ENCODE measurements around the gene DLGAP1.

DNA sequence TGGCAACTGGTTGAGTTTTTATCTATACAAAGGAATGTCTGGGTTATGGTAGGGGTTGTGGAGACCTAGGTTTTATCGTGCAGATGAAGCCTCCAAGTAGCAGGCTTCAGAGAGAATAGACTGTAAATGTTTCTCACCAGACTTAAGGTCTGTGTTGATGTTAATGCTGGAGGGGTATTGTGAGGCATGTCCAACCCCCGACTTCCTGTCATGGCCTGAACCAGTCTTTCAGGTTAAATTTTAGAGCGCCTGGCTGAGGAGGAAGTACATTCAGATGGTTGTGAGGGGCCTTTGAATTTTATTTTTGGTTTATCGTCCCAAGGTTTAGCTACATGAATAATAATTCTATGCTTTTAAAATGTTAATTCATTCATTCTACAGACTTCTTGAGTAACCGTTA lies 435.1 kb downstream of the DLGAP1 start:
- TF ChIP-seq FOXK2 (IDR thresholded peaks at IDR 0.05) (no peak), FOXM1 (IDR thresholded peaks at IDR 0.05; ENCODE audit: borderline replicate concordance) (no peak), NFRKB (IDR thresholded peaks at IDR 0.05) (no peak), BHLHE40 (IDR thresholded peaks at IDR 0.05; ENCODE audit: borderline replicate concordance) (no peak), CTBP1 (IDR thresholded peaks at IDR 0.05; ENCODE audit: borderline replicate concordance) (no peak), ZNF384 (IDR thresholded peaks at IDR 0.05) (no peak), ELF4 (IDR thresholded peaks at IDR 0.05) (no peak), FOXA1 (IDR thresholded peaks at IDR 0.05) (no peak)
